ENCODE results near the gene GRIN3B. TPM values are rescaled to one million over a fixed set of nuclear protein-coding genes. Genes with fewer than 3 reads are reported as not detected.

GRIN3B gene
- total RNA-seq, 1 donor from 2014 or later: 1.4 TPM

Other genes with a start within 250 kb of the GRIN3B start
- gene MISP, start 249.3 kb upstream of the GRIN3B start, total RNA-seq: 1.1 and 2.5 TPM in 2 replicates
- gene PTBP1, start 203.0 kb upstream of the GRIN3B start, total RNA-seq: 497 and 500 TPM in 2 replicates
- gene PLPPR3, start 178.5 kb upstream of the GRIN3B start, total RNA-seq: 128 and 129 TPM in 2 replicates
- 4.8 and 5.1 TPM in 2 replicates for gene AZU1, start 172.6 kb upstream of the GRIN3B start, total RNA-seq
- gene PRTN3, start 159.4 kb upstream of the GRIN3B start, total RNA-seq: not detected in 2 replicates
- not detected in 2 replicates for gene ELANE, start 148.1 kb upstream of the GRIN3B start, total RNA-seq
- 1.1 and 1.3 TPM in 2 replicates for gene CFD, start 140.8 kb upstream of the GRIN3B start, total RNA-seq
- gene MED16, start 107.2 kb upstream of the GRIN3B start, total RNA-seq: 87.2 and 91.7 TPM in 2 replicates
- gene RNU6-9, start 106.9 kb upstream of the GRIN3B start, total RNA-seq: not detected in 2 replicates
- gene R3HDM4, start 87.2 kb upstream of the GRIN3B start, total RNA-seq: 61.4 and 63.1 TPM in 2 replicates
- 5.8 and 6.1 TPM in 2 replicates for gene KISS1R, start 83.1 kb upstream of the GRIN3B start, total RNA-seq
- 149 and 154 TPM in 2 replicates for gene ARID3A, start 74.4 kb upstream of the GRIN3B start, total RNA-seq
- gene WDR18, start 16.1 kb upstream of the GRIN3B start, total RNA-seq: 71.8 and 72.3 TPM in 2 replicates
- 171 and 199 TPM in 2 replicates for gene TMEM259, start 20.7 kb downstream of the GRIN3B start, total RNA-seq
- gene RNU6-2, start 21.1 kb downstream of the GRIN3B start, total RNA-seq: not detected in 2 replicates
- 225 and 226 TPM in 2 replicates for gene CNN2, start 26.2 kb downstream of the GRIN3B start, total RNA-seq
- 54.6 and 57.3 TPM in 2 replicates for gene ABCA7, start 39.7 kb downstream of the GRIN3B start, total RNA-seq
- gene ARHGAP45, start 66.7 kb downstream of the GRIN3B start, total RNA-seq: 6.1 and 8.1 TPM in 2 replicates
- gene POLR2E, start 95.0 kb downstream of the GRIN3B start, total RNA-seq: 161 TPM in 2 replicates
- 231 and 236 TPM in 2 replicates for gene GPX4, start 103.6 kb downstream of the GRIN3B start, total RNA-seq
- gene SBNO2, start 173.8 kb downstream of the GRIN3B start, total RNA-seq: 40.9 and 43.2 TPM in 2 replicates
- gene STK11, start 205.4 kb downstream of the GRIN3B start, total RNA-seq: 59.3 and 61.5 TPM in 2 replicates
- gene CBARP, start 237.6 kb downstream of the GRIN3B start, total RNA-seq: 12.4 and 13.0 TPM in 2 replicates
- gene ATP5F1D, start 241.3 kb downstream of the GRIN3B start, total RNA-seq: 107 and 117 TPM in 2 replicates
- 187 and 193 TPM in 2 replicates for gene MIDN, start 248.2 kb downstream of the GRIN3B start, total RNA-seq

Data from progenitor cell of endocrine pancreas (in vitro differentiated cells).